Spleen (tissue), 7 donors: ENCODE data around the gene HMCN1.

Experiments used
- POLR2A ChIP-seq, 3 donors: fragments of 450-650 bp; IDR thresholded peaks; one replicate each; pipeline ENCODE4 v1.5.1; 2017; ENCODE audit warnings: antibody characterized with exemption in 3 of 3, mild to moderate bottlenecking in 1 of 3
- POLR2AphosphoS5 ChIP-seq, 3 donors: sonication (generic); formaldehyde crosslinking; IDR thresholded peaks; one replicate each; pipeline ENCODE4 v1.5.1; 2017; ENCODE audit warnings: antibody characterized with exemption in 3 of 3
- TF ChIP-seq, protein P1 (sequence below), 11 experiments: fragments of 200-600 bp in 7 of 11; fragments of 450-650 bp in 4 of 11; sonication (generic) in 4 of 11; IDR thresholded peaks in 8 of 11; conservative IDR thresholded peaks in 3 of 11; 1 replicate in 7 of 11; 2 replicates in 4 of 11; pipeline versions ENCODE4 v1.4.0 to v1.8.0; 2016 to 2021; ENCODE audit warnings: antibody characterized with exemption in 11 of 11, inconsistent platforms in 4 of 11, mild to moderate bottlenecking in 1 of 11
- donor health status: DM: no; HTN: no; CAD: no; lungs with moderate emphysema.
- donor health status: DM: no; HTN: no; CAD: no.
- donor health status: DM: no; HTN: no; CAD: no.

GRCh38 chr1:185776522-185776921 lies 42.3 kb downstream of the HMCN1 start:
- TF ChIP-seq POLR2A (IDR thresholded peaks at IDR 0.05) (no peak), POLR2AphosphoS5 (IDR thresholded peaks at IDR 0.05) (no peak)
- TF ChIP-seq, protein P1, sequence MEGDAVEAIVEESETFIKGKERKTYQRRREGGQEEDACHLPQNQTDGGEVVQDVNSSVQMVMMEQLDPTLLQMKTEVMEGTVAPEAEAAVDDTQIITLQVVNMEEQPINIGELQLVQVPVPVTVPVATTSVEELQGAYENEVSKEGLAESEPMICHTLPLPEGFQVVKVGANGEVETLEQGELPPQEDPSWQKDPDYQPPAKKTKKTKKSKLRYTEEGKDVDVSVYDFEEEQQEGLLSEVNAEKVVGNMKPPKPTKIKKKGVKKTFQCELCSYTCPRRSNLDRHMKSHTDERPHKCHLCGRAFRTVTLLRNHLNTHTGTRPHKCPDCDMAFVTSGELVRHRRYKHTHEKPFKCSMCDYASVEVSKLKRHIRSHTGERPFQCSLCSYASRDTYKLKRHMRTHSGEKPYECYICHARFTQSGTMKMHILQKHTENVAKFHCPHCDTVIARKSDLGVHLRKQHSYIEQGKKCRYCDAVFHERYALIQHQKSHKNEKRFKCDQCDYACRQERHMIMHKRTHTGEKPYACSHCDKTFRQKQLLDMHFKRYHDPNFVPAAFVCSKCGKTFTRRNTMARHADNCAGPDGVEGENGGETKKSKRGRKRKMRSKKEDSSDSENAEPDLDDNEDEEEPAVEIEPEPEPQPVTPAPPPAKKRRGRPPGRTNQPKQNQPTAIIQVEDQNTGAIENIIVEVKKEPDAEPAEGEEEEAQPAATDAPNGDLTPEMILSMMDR (IDR thresholded peaks at IDR 0.05 in 8 of 11, conservative IDR thresholded peaks at IDR 0.05 in 3 of 11) = no peak
